Measurements from ENCODE around the gene NOC3L. TPM values are rescaled to one million over a fixed set of nuclear protein-coding genes. Genes with fewer than 3 reads are reported as not detected.

Gene NOC3L
- total RNA-seq, 2 donors from 2014 or later = 18.8 to 22.2 TPM

DNA sequence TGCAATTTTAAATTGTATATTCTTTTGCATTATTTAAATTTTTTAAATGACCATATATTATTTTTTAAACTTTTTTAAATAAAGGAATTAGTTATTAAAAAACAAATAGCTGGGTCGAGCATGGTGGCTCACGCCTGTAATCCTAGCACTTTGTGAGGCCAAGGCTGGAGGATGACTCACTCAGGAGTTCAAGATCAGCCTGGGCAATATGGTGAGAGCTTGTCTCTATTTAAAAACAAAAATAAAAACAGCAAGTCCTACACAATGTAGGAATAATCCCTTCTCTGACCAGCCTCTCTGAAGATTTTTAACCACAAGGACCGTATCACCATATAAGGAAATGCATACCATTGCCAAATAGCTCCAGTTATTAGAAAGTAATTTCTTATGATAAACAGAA lies 19.6 kb downstream of the NOC3L start:
- Mint-ChIP-seq H3K9me3 (no peaks in the 10 kb centered on the region), H3K4me1 (no peaks in the 10 kb centered on the region), H3K36me3 (ENCODE audit: low read depth) (peaks cover 44% of the 10 kb centered on the region), H3K27ac (no peak overlapping the region), H3K4me3 (no peak overlapping the region), H3K27me3 (ENCODE audit: insufficient read depth) (no peaks in the 10 kb centered on the region)
- Histone ChIP-seq H3K9ac (ENCODE audit: extremely low read depth, low read length, poor library complexity, severe bottlenecking) (no peak overlapping the region), H3K27ac (ENCODE audit: low read depth, low read length) (no peak overlapping the region), H3K4me1 (ENCODE audit: control insufficient read depth, insufficient read depth, low read length) (no peaks in the 10 kb centered on the region), H3K27me3 (ENCODE audit: control insufficient read depth, insufficient read depth, low read length, poor library complexity, severe bottlenecking) (no peaks in the 10 kb centered on the region), H3K4me3 (ENCODE audit: low read length) (no peak overlapping the region), H3K9me3 (ENCODE audit: control insufficient read depth, low read length) (no peaks in the 10 kb centered on the region), H3K36me3 (ENCODE audit: control insufficient read depth, insufficient read depth, low read length) (peaks cover 83% of the 10 kb centered on the region)
- TF ChIP-seq, protein P1, sequence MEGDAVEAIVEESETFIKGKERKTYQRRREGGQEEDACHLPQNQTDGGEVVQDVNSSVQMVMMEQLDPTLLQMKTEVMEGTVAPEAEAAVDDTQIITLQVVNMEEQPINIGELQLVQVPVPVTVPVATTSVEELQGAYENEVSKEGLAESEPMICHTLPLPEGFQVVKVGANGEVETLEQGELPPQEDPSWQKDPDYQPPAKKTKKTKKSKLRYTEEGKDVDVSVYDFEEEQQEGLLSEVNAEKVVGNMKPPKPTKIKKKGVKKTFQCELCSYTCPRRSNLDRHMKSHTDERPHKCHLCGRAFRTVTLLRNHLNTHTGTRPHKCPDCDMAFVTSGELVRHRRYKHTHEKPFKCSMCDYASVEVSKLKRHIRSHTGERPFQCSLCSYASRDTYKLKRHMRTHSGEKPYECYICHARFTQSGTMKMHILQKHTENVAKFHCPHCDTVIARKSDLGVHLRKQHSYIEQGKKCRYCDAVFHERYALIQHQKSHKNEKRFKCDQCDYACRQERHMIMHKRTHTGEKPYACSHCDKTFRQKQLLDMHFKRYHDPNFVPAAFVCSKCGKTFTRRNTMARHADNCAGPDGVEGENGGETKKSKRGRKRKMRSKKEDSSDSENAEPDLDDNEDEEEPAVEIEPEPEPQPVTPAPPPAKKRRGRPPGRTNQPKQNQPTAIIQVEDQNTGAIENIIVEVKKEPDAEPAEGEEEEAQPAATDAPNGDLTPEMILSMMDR (conservative IDR thresholded peaks at IDR 0.05) = no peak
- WGBS, 2 experiments (ENCODE audit: insufficient coverage in 1 of 2, insufficient read length in 1 of 2) = 95 to 96% methylated on average over 3 of the region's 3 CpGs
- DNase-seq = no peak

DNA sequence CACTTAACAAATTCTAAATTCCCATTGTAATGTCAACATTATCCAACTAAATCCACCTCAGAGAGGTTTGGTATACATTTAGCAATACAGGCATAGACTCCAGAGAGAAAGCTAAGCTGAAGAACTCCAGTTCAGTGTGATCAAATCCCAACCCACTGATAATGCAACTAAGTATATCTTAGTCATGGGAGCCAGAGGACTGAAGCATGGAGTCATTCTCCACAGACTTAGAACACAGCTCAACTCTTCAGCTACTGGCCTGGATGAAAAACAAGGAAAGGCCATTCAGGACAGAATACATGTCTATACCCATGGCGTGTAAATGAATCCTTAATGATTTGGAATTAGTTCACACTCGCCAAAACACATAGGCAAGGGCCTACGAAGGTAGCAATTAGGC lies 27.9 kb downstream of the NOC3L start:
- H3K36me3 ChIP-seq (ENCODE audit: control insufficient read depth, insufficient read depth, low read length) = peaks cover 86% of the 10 kb centered on the region
- no peak overlapping the region for H3K4me3 ChIP-seq (ENCODE audit: low read length)
- no peaks in the 10 kb centered on the region for H3K4me1 ChIP-seq (ENCODE audit: control insufficient read depth, insufficient read depth, low read length)
- H3K27me3 ChIP-seq (ENCODE audit: control insufficient read depth, insufficient read depth, low read length, poor library complexity, severe bottlenecking) = no peaks in the 10 kb centered on the region
- H3K4me1 Mint-ChIP-seq = no peaks in the 10 kb centered on the region
- no peaks in the 10 kb centered on the region for H3K9me3 ChIP-seq (ENCODE audit: control insufficient read depth, low read length)
- no peaks in the 10 kb centered on the region for H3K27me3 Mint-ChIP-seq (ENCODE audit: insufficient read depth)
- TF ChIP-seq, protein P1 (conservative IDR thresholded peaks at IDR 0.05) = no peak
- no peak overlapping the region for H3K27ac ChIP-seq (ENCODE audit: low read depth, low read length)
- 96% methylated on average over 3 of the region's 3 CpGs for WGBS, 2 experiments (ENCODE audit: insufficient coverage in 1 of 2, insufficient read length in 1 of 2)
- H3K36me3 Mint-ChIP-seq (ENCODE audit: low read depth) = peaks cover 72% of the 10 kb centered on the region
- no peak overlapping the region for H3K27ac Mint-ChIP-seq
- H3K9me3 Mint-ChIP-seq = no peaks in the 10 kb centered on the region
- no peak overlapping the region for H3K9ac ChIP-seq (ENCODE audit: extremely low read depth, low read length, poor library complexity, severe bottlenecking)
- H3K4me3 Mint-ChIP-seq = no peak overlapping the region
- DNase-seq = no peak

DNA sequence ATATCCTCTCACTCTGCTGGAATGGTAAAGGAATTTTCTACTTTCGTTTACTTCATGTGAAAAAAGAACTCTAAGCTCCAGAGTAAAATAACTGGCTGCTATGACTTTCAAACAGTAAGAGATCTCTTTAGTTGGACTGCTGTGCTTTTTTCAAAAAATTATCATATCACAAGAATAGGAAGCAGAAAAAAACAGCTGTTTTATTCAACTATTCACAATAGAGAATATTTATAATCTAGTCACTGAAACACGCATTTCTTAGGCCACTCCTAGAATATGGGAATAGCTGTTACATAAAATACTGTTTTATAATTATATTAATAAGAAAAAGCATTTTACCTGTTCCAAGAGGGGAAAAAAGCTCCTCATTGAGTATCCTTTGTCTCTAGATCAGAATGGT lies 29.7 kb downstream of the NOC3L start:
- WGBS, 2 experiments (ENCODE audit: insufficient coverage in 1 of 2, insufficient read length in 1 of 2) = 80 to 100% methylated on average over 1 of the region's 2 CpGs
- H3K36me3 Mint-ChIP-seq (ENCODE audit: low read depth) = peaks cover 66% of the 10 kb centered on the region
- Histone ChIP-seq H3K36me3 (ENCODE audit: control insufficient read depth, insufficient read depth, low read length) (peaks cover 84% of the 10 kb centered on the region), H3K27me3 (ENCODE audit: control insufficient read depth, insufficient read depth, low read length, poor library complexity, severe bottlenecking) (no peaks in the 10 kb centered on the region), H3K4me1 (ENCODE audit: control insufficient read depth, insufficient read depth, low read length) (no peaks in the 10 kb centered on the region), H3K27ac (ENCODE audit: low read depth, low read length) (no peak overlapping the region), H3K4me3 (ENCODE audit: low read length) (no peak overlapping the region), H3K9ac (ENCODE audit: extremely low read depth, low read length, poor library complexity, severe bottlenecking) (no peak overlapping the region), H3K9me3 (ENCODE audit: control insufficient read depth, low read length) (no peaks in the 10 kb centered on the region)
- H3K27me3 Mint-ChIP-seq (ENCODE audit: insufficient read depth) = no peaks in the 10 kb centered on the region
- H3K9me3 Mint-ChIP-seq = no peaks in the 10 kb centered on the region
- no peaks in the 10 kb centered on the region for H3K4me1 Mint-ChIP-seq
- H3K27ac Mint-ChIP-seq = no peak overlapping the region
- no peak for DNase-seq
- no peak overlapping the region for H3K4me3 Mint-ChIP-seq
- TF ChIP-seq, protein P1 (conservative IDR thresholded peaks at IDR 0.05) = no peak
